GM12878 (cell line): ENCODE data around the gene TADA1. TPM values are rescaled to one million over a fixed set of nuclear protein-coding genes. Genes with fewer than 3 reads are reported as not detected.

ENCODE experiments used
- CREM ChIP-seq: IDR thresholded peaks from 2 replicates; pipeline ENCODE4 v1.6.1; 2014; ENCODE audit warnings: antibody characterized with exemption, low read depth
- E2F8 ChIP-seq: fragments of 450-650 bp; IDR thresholded peaks from 2 replicates; pipeline ENCODE4 v1.6.1; 2018; ENCODE audit warnings: mild to moderate bottlenecking, low read depth, moderate library complexity; ENCODE audit not compliant: partially characterized antibody
- EP300 ChIP-seq, 2 experiments: fragments of 150-350 bp in 1 of 2; IDR thresholded peaks; 2 replicates each; pipeline ENCODE4 v1.6.1; 2011 to 2012; ENCODE audit warnings: low read depth in 2 of 2, low read length in 2 of 2, borderline replicate concordance in 1 of 2, improper control_type of control experiment in 1 of 2, inconsistent platforms in 1 of 2; ENCODE audit not compliant: control insufficient read depth in 1 of 2
- FOXK2 ChIP-seq: fragments of 450-650 bp; IDR thresholded peaks from 2 replicates; pipeline ENCODE4 v1.6.1; 2017; ENCODE audit warnings: mild to moderate bottlenecking, moderate library complexity
- FOXM1 ChIP-seq: IDR thresholded peaks from 2 replicates; pipeline ENCODE4 v1.6.1; 2012; ENCODE audit warnings: low read depth, mild to moderate bottlenecking, inconsistent platforms, low read length, moderate library complexity
- GATAD2B ChIP-seq: fragments of 450-650 bp; conservative IDR thresholded peaks from 2 replicates; pipeline ENCODE4 v1.6.1; 2017; ENCODE audit warnings: low read depth, mild to moderate bottlenecking, moderate library complexity
- IKZF2 ChIP-seq, 2 experiments: fragments of 450-650 bp; IDR thresholded peaks; 2 replicates each; pipeline ENCODE4 v1.6.1; 2017; ENCODE audit warnings: mild to moderate bottlenecking in 2 of 2, moderate library complexity in 2 of 2
- KDM1A ChIP-seq: fragments of 200-600 bp; sonication (generic); IDR thresholded peaks from 2 replicates; pipeline ENCODE4 v1.6.1; 2016; ENCODE audit warnings: borderline replicate concordance
- MEF2A ChIP-seq: IDR thresholded peaks from 2 replicates; pipeline ENCODE4 v1.6.1; 2011; ENCODE audit warnings: low read depth, mild to moderate bottlenecking, low read length, moderate library complexity; ENCODE audit not compliant: insufficient read depth
- NR2C2 ChIP-seq: IDR thresholded peaks from 2 replicates; pipeline ENCODE4 v1.6.1; 2011; ENCODE audit warnings: borderline replicate concordance, low read depth; ENCODE audit not compliant: control insufficient read depth, insufficient read length
- RAD51 ChIP-seq: fragments of 450-650 bp; IDR thresholded peaks from 2 replicates; pipeline ENCODE4 v1.6.1; 2016; ENCODE audit warnings: moderate library complexity, mild to moderate bottlenecking, inconsistent platforms
- RELB ChIP-seq: fragments of 450-650 bp; IDR thresholded peaks from 2 replicates; pipeline ENCODE4 v1.6.1; 2017; ENCODE audit warnings: low read depth, mild to moderate bottlenecking, moderate library complexity
- SMC3 ChIP-seq: IDR thresholded peaks from 2 replicates; pipeline ENCODE4 v1.6.1; 2011; ENCODE audit warnings: low read length, improper control_type of control experiment, borderline replicate concordance
- ZBED1 ChIP-seq: IDR thresholded peaks from 2 replicates; pipeline ENCODE4 v1.6.1; 2016; ENCODE audit warnings: borderline replicate concordance
- ZNF217 ChIP-seq: fragments of 450-650 bp; IDR thresholded peaks from 2 replicates; pipeline ENCODE4 v1.6.1; 2017; ENCODE audit warnings: antibody characterized with exemption, mild to moderate bottlenecking
- ZNF274 ChIP-seq: IDR thresholded peaks from one replicate; pipeline ENCODE4 v1.8.0; 2011; ENCODE audit not compliant: insufficient read length, insufficient read depth
- polyA plus RNA-seq, 11 experiments: library from polyadenylated mRNA; depleted of rRNA in 4 of 11; unstranded in 6 of 11; stranded (reverse) in 5 of 11; fragments of >200 nt; fragmentation: Nextera tagmentation in 4 of 11; fragmentation: Illumina TruSeq in 1 of 11; extraction: Ambion mirVana in 4 of 11; extraction: Trizol in 1 of 11; gene quantifications; 1 replicate in 1 of 11; 2 replicates in 10 of 11; pipeline versions ENCODE4 v1.2.1 to v1.2.3, GENCODE V29; 2011 to 2016; ENCODE audit warnings: inconsistent platforms in 2 of 11, missing spikeins in 2 of 11, low read depth in 1 of 11
- total RNA-seq, 4 experiments: library from RNA; depleted of rRNA in 3 of 4; stranded (reverse); fragments of >200 nt in 3 of 4; fragmentation: Illumina TruSeq in 1 of 4; extraction: Trizol in 1 of 4; gene quantifications; 2 replicates each; pipeline versions ENCODE4 v1.2.1 to v1.2.3, GENCODE V29; 2013 to 2021
- TF ChIP-seq, protein P1 (sequence below): fragments of 150-350 bp; IDR thresholded peaks from 2 replicates; pipeline ENCODE4 v1.6.1; 2014; ENCODE audit warnings: mild to moderate bottlenecking, low read depth, low read length
- TF ChIP-seq, protein P2 (sequence below): fragments of 450-650 bp; IDR thresholded peaks from 2 replicates; pipeline ENCODE4 v1.6.1; 2018; ENCODE audit warnings: borderline replicate concordance, mild to moderate bottlenecking; ENCODE audit not compliant: partially characterized antibody
- TF ChIP-seq, protein P3 (sequence below): IDR thresholded peaks from 2 replicates; pipeline ENCODE4 v1.6.1; 2011; ENCODE audit warnings: borderline replicate concordance, low read depth, mild to moderate bottlenecking, moderate library complexity, low read length; ENCODE audit not compliant: insufficient read depth, poor library complexity, severe bottlenecking

TADA1 gene
- total and polyA plus RNA-seq, 10 of the 15 experiments (the other 5 are each of a cell fraction or from before 2014, with no cell fraction given) = 15.2 to 38.6 (median 26.5) TPM

DNA sequence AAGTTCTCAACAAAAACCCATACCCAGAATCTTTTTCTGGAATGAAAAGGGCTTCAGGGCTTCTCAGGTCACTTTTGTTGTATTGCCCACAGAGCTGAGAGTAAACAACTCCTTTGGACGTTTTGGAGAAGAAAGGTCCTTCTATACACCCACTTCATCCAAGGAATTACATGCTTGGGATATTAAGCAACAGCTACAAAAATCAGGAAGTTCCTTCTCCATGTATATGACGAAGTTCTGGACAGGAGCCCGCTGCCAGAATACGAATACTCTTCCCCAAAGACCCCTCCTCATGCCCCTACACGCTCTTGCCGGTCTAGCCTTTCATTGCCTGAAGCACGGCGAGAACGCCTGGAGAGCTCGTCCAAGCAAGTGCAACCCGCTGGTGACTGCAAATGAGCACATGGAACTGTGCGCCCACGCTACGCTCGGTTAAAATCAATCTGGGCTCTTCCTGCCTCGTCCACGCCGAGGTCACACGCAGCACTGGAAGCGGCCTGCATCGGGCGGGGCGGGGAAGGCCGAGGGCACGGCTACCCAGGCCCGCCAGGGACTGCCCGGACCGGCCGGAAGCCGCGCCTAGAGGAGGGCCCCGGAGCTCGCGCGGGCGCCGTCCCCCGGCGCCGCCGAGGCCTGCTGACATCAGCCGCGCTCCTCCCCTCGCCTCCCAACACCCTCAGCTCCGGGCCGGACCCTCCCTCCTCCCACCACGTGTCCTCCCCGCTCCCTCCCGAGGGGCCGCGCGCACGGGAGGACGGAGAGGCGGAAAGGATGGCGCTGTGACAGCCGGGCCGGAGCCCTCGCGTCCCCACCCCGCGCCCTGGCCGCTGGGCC lies 37.1 kb downstream of the TADA1 start, which contains the start of gene POGK (continued):
- TF ChIP-seq, protein P1, sequence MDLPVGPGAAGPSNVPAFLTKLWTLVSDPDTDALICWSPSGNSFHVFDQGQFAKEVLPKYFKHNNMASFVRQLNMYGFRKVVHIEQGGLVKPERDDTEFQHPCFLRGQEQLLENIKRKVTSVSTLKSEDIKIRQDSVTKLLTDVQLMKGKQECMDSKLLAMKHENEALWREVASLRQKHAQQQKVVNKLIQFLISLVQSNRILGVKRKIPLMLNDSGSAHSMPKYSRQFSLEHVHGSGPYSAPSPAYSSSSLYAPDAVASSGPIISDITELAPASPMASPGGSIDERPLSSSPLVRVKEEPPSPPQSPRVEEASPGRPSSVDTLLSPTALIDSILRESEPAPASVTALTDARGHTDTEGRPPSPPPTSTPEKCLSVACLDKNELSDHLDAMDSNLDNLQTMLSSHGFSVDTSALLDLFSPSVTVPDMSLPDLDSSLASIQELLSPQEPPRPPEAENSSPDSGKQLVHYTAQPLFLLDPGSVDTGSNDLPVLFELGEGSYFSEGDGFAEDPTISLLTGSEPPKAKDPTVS = no peak
- no peak; the same call in 1 of the 2 replicates for TF ChIP-seq ZNF217
- TF ChIP-seq, protein P2, sequence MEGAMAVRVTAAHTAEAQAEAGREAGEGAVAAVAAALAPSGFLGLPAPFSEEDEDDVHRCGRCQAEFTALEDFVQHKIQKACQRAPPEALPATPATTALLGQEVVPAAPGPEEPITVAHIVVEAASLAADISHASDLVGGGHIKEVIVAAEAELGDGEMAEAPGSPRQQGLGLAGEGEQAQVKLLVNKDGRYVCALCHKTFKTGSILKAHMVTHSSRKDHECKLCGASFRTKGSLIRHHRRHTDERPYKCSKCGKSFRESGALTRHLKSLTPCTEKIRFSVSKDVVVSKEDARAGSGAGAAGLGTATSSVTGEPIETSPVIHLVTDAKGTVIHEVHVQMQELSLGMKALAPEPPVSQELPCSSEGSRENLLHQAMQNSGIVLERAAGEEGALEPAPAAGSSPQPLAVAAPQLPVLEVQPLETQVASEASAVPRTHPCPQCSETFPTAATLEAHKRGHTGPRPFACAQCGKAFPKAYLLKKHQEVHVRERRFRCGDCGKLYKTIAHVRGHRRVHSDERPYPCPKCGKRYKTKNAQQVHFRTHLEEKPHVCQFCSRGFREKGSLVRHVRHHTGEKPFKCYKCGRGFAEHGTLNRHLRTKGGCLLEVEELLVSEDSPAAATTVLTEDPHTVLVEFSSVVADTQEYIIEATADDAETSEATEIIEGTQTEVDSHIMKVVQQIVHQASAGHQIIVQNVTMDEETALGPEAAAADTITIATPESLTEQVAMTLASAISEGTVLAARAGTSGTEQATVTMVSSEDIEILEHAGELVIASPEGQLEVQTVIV = no peak
- TF ChIP-seq, protein P3, sequence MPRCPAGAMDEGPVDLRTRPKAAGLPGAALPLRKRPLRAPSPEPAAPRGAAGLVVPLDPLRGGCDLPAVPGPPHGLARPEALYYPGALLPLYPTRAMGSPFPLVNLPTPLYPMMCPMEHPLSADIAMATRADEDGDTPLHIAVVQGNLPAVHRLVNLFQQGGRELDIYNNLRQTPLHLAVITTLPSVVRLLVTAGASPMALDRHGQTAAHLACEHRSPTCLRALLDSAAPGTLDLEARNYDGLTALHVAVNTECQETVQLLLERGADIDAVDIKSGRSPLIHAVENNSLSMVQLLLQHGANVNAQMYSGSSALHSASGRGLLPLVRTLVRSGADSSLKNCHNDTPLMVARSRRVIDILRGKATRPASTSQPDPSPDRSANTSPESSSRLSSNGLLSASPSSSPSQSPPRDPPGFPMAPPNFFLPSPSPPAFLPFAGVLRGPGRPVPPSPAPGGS = peak; percentile 18
- TF ChIP-seq RAD51 = peak; percentile 27; the same call in 1 of the 2 replicates
- no peak; the same call in none of the 2 replicates for TF ChIP-seq CREM
- peak; percentile 92 for TF ChIP-seq GATAD2B
- no peak for TF ChIP-seq E2F8
- no peak; a peak in 1 of 4 replicates for TF ChIP-seq IKZF2 (IDR thresholded peaks at IDR 0.05)
- TF ChIP-seq KDM1A = no peak
- TF ChIP-seq EP300 (IDR thresholded peaks at IDR 0.05; ENCODE audit: borderline replicate concordance in 1 of 2, control insufficient read depth in 1 of 2, low read depth in 2 of 2, low read length in 2 of 2) = no peak
- TF ChIP-seq RELB = no peak
- no peak for TF ChIP-seq ZNF274
- TF ChIP-seq FOXK2 = no peak
- TF ChIP-seq SMC3 = no peak
- no peak for TF ChIP-seq FOXM1
- TF ChIP-seq NR2C2 = no peak
- TF ChIP-seq MEF2A = 0 out of 2 replicates have a peak, but pooled peaks have one; percentile 8
- TF ChIP-seq ZBED1 = no peak
